AG10803 (cell line): ENCODE results near the gene AP2B1.
A peak's percentile ranks its signal among the peaks of the same experiment; 100 is the strongest.
"Not testable (repeated sequence)": the region's sequence is repeated elsewhere in the genome, so short reads cannot be mapped to it uniquely, and the experiment has no call there.

Experiments used
- DNase-seq: peaks from one replicate; pipeline ENCODE4 v3.0.0; 2010; ENCODE audit warnings: low read depth
- H3K4me3 ChIP-seq: 2 replicates; pipeline ENCODE4 v1.5.1; 2011; ENCODE audit warnings: mild to moderate bottlenecking, low read length, control low read depth
- CTCF ChIP-seq: conservative IDR thresholded peaks from 2 replicates; pipeline ENCODE4 v1.5.1; 2011; ENCODE audit warnings: mild to moderate bottlenecking, low read length, control low read depth, inconsistent platforms

Gene AP2B1

GRCh38 chr17:35609831-35610230 lies 22.7 kb downstream of the AP2B1 start:
- DNase-seq, result no peak
- H3K4me3 ChIP-seq, result no peak overlapping the region
- no peak for TF ChIP-seq CTCF

- DNase-seq, H3K4me3 ChIP-seq: not testable (repeated sequence)
These were observed 23.6 kb downstream of the AP2B1 start for GRCh38 chr17:35610746-35611145.

- no peak overlapping the region for H3K4me3 ChIP-seq
- DNase-seq, result peak; percentile 51
- peak; percentile 76 for TF ChIP-seq CTCF
These were observed 25.9 kb downstream of the AP2B1 start for GRCh38 chr17:35612924-35613521.

- no peak overlapping the region for H3K4me3 ChIP-seq
- DNase-seq, result peak; percentile 23
- no peak for TF ChIP-seq CTCF
These were observed 27.7 kb downstream of the AP2B1 start for GRCh38 chr17:35614810-35615209.

GRCh38 chr17:35616536-35616935 lies 29.4 kb downstream of the AP2B1 start:
- no peak for TF ChIP-seq CTCF
- no peak for DNase-seq
- no peak overlapping the region for H3K4me3 ChIP-seq

GRCh38 chr17:35617505-35617904 lies 30.4 kb downstream of the AP2B1 start:
- H3K4me3 ChIP-seq, result no peak overlapping the region
- TF ChIP-seq CTCF, result no peak
- no peak for DNase-seq

- DNase-seq, result no peak
- H3K4me3 ChIP-seq, result no peak overlapping the region
- TF ChIP-seq CTCF, result no peak
These were observed 31.5 kb downstream of the AP2B1 start for GRCh38 chr17:35618628-35619027.

- no peak for TF ChIP-seq CTCF
- no peak for DNase-seq
- H3K4me3 ChIP-seq, result no peak overlapping the region
These were observed 34.6 kb downstream of the AP2B1 start for GRCh38 chr17:35621768-35622167.
